SK-N-SH (cell line): Measurements from ENCODE around the gene ADAR. TPM values are rescaled to one million over a fixed set of nuclear protein-coding genes. Genes with fewer than 3 reads are reported as not detected.

Experiments
- CTCF ChIA-PET: fragments of 300-600, 350-600 bp; formaldehyde crosslinking; extraction: SDS; loops from one replicate; lab custom pipeline; 2021; lab: Yijun Ruan, JAX
- POLR2A ChIA-PET: fragments of 350-600 bp; sonication (Branson Sonifier 250); formaldehyde crosslinking; extraction: SDS; loops from one replicate; lab custom pipeline; 2020; ENCODE audit warnings: antibody characterized with exemption, inconsistent platforms; lab: Yijun Ruan, JAX
- DNase-seq: peaks from one replicate; pipeline ENCODE4 v3.0.0; 2012
- H2AFZ ChIP-seq: fragments of 200-600 bp; sonication (generic); 2 replicates; pipeline ENCODE4 v1.8.1; 2016; ENCODE audit warnings: antibody characterized with exemption, mild to moderate bottlenecking, low read depth
- H3F3A ChIP-seq: fragments of 200-600 bp; sonication (generic); replicated peaks from 2 replicates; pipeline ENCODE3; 2016; ENCODE audit warnings: antibody characterized with exemption, mild to moderate bottlenecking; ENCODE audit not compliant: insufficient read depth
- H3K27ac ChIP-seq, 2 experiments: fragments of 200-500 bp in 1 of 2; fragments of 200-600 bp in 1 of 2; sonication (Bioruptor generic) in 1 of 2; sonication (generic), shearing (Covaris generic) in 1 of 2; 2 replicates each; pipeline versions ENCODE4 v1.5.1 to v1.6.1; 2014 to 2016; ENCODE audit warnings: low read depth in 2 of 2, inconsistent platforms in 1 of 2, low read length in 1 of 2, mild to moderate bottlenecking in 1 of 2, mixed read lengths in 1 of 2
- H3K27me3 ChIP-seq: fragments of 200-600 bp; sonication (generic), shearing (Covaris generic); 2 replicates; pipeline ENCODE4 v1.6.1; 2016; ENCODE audit warnings: mixed run types; ENCODE audit not compliant: insufficient read depth
- H3K36me3 ChIP-seq, 2 experiments: fragments of 200-500 bp in 1 of 2; fragments of 200-600 bp in 1 of 2; sonication (Bioruptor generic) in 1 of 2; sonication (generic) in 1 of 2; replicated peaks in 1 of 2; 2 replicates each; pipeline versions ENCODE3 to v1.5.1; 2014 to 2016; ENCODE audit warnings: low read length in 1 of 2, mild to moderate bottlenecking in 1 of 2; ENCODE audit not compliant: insufficient read depth in 2 of 2, control insufficient read depth in 1 of 2
- H3K4me1 ChIP-seq, 2 experiments: fragments of 200-500 bp in 1 of 2; fragments of 200-600 bp in 1 of 2; sonication (Bioruptor generic) in 1 of 2; sonication (generic), shearing (Covaris generic) in 1 of 2; 2 replicates each; pipeline versions ENCODE4 v1.5.1 to v1.6.1; 2014 to 2016; ENCODE audit warnings: low read depth in 1 of 2, low read length in 1 of 2, mixed run types in 1 of 2; ENCODE audit not compliant: insufficient read depth in 2 of 2, control insufficient read depth in 1 of 2
- H3K4me2 ChIP-seq: fragments of 200-600 bp; sonication (generic), shearing (Covaris generic); 2 replicates; pipeline ENCODE4 v1.6.1; 2017; ENCODE audit warnings: mixed run types
- H3K4me3 ChIP-seq, 2 experiments: fragments of 200-500 bp in 1 of 2; fragments of 200-600 bp in 1 of 2; sonication (Bioruptor generic) in 1 of 2; sonication (generic), shearing (Covaris generic) in 1 of 2; 2 replicates each; pipeline versions ENCODE4 v1.5.1 to v1.8.1; 2014 to 2016; ENCODE audit warnings: low read depth in 2 of 2, inconsistent platforms in 1 of 2, low read length in 1 of 2, mild to moderate bottlenecking in 1 of 2, mixed read lengths in 1 of 2, moderate library complexity in 1 of 2
- H3K79me2 ChIP-seq: fragments of 200-600 bp; sonication (generic); 2 replicates; pipeline ENCODE4 v1.8.1; 2017; ENCODE audit warnings: mild to moderate bottlenecking; ENCODE audit not compliant: insufficient read depth
- H3K9ac ChIP-seq: fragments of 200-600 bp; sonication (generic); 2 replicates; pipeline ENCODE4 v1.6.1; 2017; ENCODE audit warnings: mixed run types
- H3K9me2 ChIP-seq: fragments of 200-600 bp; sonication (generic); 2 replicates; pipeline ENCODE4 v1.6.1; 2017; ENCODE audit warnings: mixed run types
- H3K9me3 ChIP-seq: fragments of 200-600 bp; sonication (generic); 2 replicates; pipeline ENCODE4 v1.6.1; 2017; ENCODE audit warnings: mixed run types, mild to moderate bottlenecking, moderate library complexity
- H4K20me1 ChIP-seq: fragments of 200-600 bp; sonication (generic); 2 replicates; pipeline ENCODE4 v1.6.1; 2017; ENCODE audit warnings: mild to moderate bottlenecking, mixed run types; ENCODE audit not compliant: insufficient read depth
- ELF1 ChIP-seq: IDR thresholded peaks from 2 replicates; pipeline ENCODE4 v1.4.0; 2012
- IRF3 ChIP-seq: fragments of 150-350 bp; IDR thresholded peaks from 2 replicates; pipeline ENCODE4 v1.6.1; 2016; ENCODE audit warnings: mild to moderate bottlenecking, low read depth, low read length
- MEF2A ChIP-seq: IDR thresholded peaks from 2 replicates; pipeline ENCODE4 v1.4.0; 2012; ENCODE audit warnings: low read depth, borderline replicate concordance
- MXI1 ChIP-seq: IDR thresholded peaks from 2 replicates; pipeline ENCODE4 v1.6.1; 2012; ENCODE audit warnings: mild to moderate bottlenecking, low read depth, low read length, improper control_type of control experiment
- RAD21 ChIP-seq: IDR thresholded peaks from 2 replicates; pipeline ENCODE4 v1.6.1; 2012; ENCODE audit warnings: mild to moderate bottlenecking, low read length
- RCOR1 ChIP-seq: fragments of 150-350 bp; IDR thresholded peaks from 2 replicates; pipeline ENCODE4 v1.6.1; 2017; ENCODE audit warnings: antibody characterized with exemption, low read length
- SIN3A ChIP-seq: IDR thresholded peaks from 2 replicates; pipeline ENCODE4 v1.6.1; 2012; ENCODE audit warnings: low read depth, mild to moderate bottlenecking, low read length, moderate library complexity, borderline replicate concordance
- SMC3 ChIP-seq: IDR thresholded peaks from 2 replicates; pipeline ENCODE4 v1.6.1; 2012; ENCODE audit warnings: low read depth, low read length, improper control_type of control experiment
- TAF1 ChIP-seq: IDR thresholded peaks from 2 replicates; pipeline ENCODE4 v1.6.1; 2012; ENCODE audit warnings: low read depth, mild to moderate bottlenecking, low read length, moderate library complexity, borderline replicate concordance
- TCF12 ChIP-seq: IDR thresholded peaks from 2 replicates; pipeline ENCODE4 v1.4.0; 2012
- TEAD4 ChIP-seq: IDR thresholded peaks from 2 replicates; pipeline ENCODE4 v1.4.0; 2012; ENCODE audit warnings: mild to moderate bottlenecking, borderline replicate concordance; ENCODE audit not compliant: insufficient read depth
- WGBS: methylation state at CpG from one replicate; pipeline ENCODE4 v1.1.6; 2017; ENCODE audit warnings: low lambda C conversion rate; 5-methylcytosine and 5-hydroxymethylcytosine counted together
- polyA plus RNA-seq, 3 experiments: library from polyadenylated mRNA; depleted of rRNA; stranded (reverse); fragments of >200 nt; gene quantifications; 2 replicates each; pipeline ENCODE4 v1.2.3, GENCODE V29; 2012
- TF ChIP-seq, protein P1 (sequence below): IDR thresholded peaks from 2 replicates; pipeline ENCODE4 v1.4.0; 2012; ENCODE audit warnings: low read depth, borderline replicate concordance

Gene ADAR
- polyA plus RNA-seq, 1 of the 3 experiments (the other 2 are of a cell fraction): 61.1 TPM

DNA sequence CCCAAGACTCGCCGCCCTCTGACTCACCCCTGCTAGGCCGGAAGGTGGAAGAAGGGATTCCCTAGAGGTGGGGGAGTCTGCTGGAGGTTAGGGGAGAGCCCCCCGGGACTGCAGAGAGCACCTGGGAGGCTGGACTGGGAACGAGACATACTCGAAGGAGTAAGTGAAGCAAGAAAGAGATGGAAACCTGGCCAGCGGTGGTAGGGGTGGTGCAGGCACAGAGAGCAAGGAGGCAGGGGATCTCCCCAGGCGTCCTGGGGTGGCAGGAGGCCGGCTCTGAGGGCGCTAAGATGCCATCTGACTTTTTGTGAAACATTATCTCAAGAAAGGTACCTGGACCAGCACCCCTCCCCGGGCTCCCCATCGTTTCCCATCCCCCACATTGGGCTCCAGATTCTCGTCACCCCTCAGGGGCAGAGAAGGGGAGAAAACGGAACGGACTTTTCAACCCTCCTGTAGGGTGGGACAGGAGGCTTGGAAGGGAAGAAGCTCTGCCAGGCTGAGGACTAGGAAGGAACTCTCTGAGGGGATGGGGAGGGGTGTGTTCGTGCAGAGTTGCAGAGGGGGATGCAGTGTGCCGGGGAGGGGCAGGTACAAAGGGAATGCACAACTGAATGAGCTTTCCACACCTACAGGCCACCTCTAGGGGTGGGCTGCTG, 39.7 kb downstream of the ADAR start:
- no peaks in the 10 kb centered on the region for H3K36me3 ChIP-seq
- WGBS: 5% methylated on average over 13 of the region's 17 CpGs
- POLR2A ChIA-PET: interaction anchor here (0.7 to 1.8 kb wide), 5 partner anchors 9 to 40 kb away, joined by 3 to 13 read pairs (median 4); partner anchors contain the start of gene ADAR
- no peak for TF ChIP-seq MEF2A
- no peak for TF ChIP-seq TAF1
- TF ChIP-seq, protein P1, sequence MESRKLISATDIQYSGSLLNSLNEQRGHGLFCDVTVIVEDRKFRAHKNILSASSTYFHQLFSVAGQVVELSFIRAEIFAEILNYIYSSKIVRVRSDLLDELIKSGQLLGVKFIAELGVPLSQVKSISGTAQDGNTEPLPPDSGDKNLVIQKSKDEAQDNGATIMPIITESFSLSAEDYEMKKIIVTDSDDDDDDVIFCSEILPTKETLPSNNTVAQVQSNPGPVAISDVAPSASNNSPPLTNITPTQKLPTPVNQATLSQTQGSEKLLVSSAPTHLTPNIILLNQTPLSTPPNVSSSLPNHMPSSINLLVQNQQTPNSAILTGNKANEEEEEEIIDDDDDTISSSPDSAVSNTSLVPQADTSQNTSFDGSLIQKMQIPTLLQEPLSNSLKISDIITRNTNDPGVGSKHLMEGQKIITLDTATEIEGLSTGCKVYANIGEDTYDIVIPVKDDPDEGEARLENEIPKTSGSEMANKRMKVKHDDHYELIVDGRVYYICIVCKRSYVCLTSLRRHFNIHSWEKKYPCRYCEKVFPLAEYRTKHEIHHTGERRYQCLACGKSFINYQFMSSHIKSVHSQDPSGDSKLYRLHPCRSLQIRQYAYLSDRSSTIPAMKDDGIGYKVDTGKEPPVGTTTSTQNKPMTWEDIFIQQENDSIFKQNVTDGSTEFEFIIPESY: no peak
- TF ChIP-seq SMC3: no peak
- TF ChIP-seq MXI1: no peak
- TF ChIP-seq IRF3: no peak
- TF ChIP-seq RAD21: no peak
- no peak for TF ChIP-seq RCOR1
- no peak for TF ChIP-seq TCF12
- TF ChIP-seq TEAD4: no peak
- no peak for TF ChIP-seq ELF1
- no peak for TF ChIP-seq SIN3A
- peak; percentile 52 for DNase-seq
- no peak overlapping the region; the same call in 1 of the 2 replicates for H2AFZ ChIP-seq
- no peaks in the 10 kb centered on the region for H3K79me2 ChIP-seq
- no peaks in the 10 kb centered on the region for H3F3A ChIP-seq
- peak overlapping the region; percentile 86 for H3K4me2 ChIP-seq
- H4K20me1 ChIP-seq: no peaks in the 10 kb centered on the region
- no peak overlapping the region for H3K9ac ChIP-seq
- H3K9me2 ChIP-seq: no peaks in the 10 kb centered on the region
- H3K4me3 ChIP-seq: peak overlapping the region; percentile 46 to 54; a peak in 3 of 4 replicates
- CTCF ChIA-PET: interaction anchor here (0.6 to 3.3 kb wide), 11 partner anchors 9 to 393 kb away, joined by 3 to 16 read pairs (median 4); partner anchors contain the start of gene PYGO2
- peaks cover 0 to 22% of the 10 kb centered on the region in 2 experiments; a peak in 1 of 4 replicates for H3K4me1 ChIP-seq
- H3K27me3 ChIP-seq: no peaks in the 10 kb centered on the region; the same call in 1 of the 2 replicates
- no peaks in the 10 kb centered on the region for H3K9me3 ChIP-seq
- H3K27ac ChIP-seq: peak overlapping the region in 1 of 2 experiments; percentile 18; a peak in 1 of 4 replicates
